HepG2 (cell line): ENCODE measurements around the gene HHIPL1. TPM values are rescaled to one million over a fixed set of nuclear protein-coding genes. Genes with fewer than 3 reads are reported as not detected.

Experiments
- ATAC-seq: fragments of 200-7000 bp; cut with Tn5 transposase; 3 replicates; pipeline ENCODE4 v1.9.1; 2020; ENCODE audit warnings: mild to moderate bottlenecking, moderate library complexity
- BruUV-seq: library from RNA; stranded (reverse); fragments of 400-500 nt; replicated peaks from 2 replicates; lab custom pipeline; 2021; lab: Mats Ljungman, UMichigan
- CTCF ChIA-PET: fragments of 300-600 bp; formaldehyde crosslinking; extraction: SDS; loops from one replicate; lab custom pipeline; 2021; ENCODE audit warnings: low total read pairs, inconsistent platforms, low intra/inter-chr PET ratio; lab: Yijun Ruan, JAX
- POLR2A ChIA-PET: fragments of 350-600 bp; sonication (Branson Sonifier 250); formaldehyde crosslinking; loops from one replicate; lab custom pipeline; 2020; ENCODE audit warnings: antibody characterized with exemption, inconsistent platforms; lab: Yijun Ruan, JAX
- DNase-seq: peaks from one replicate; pipeline ENCODE4 v3.0.0-alpha.2; 2015; ENCODE audit warnings: low spot score
- FAIRE-seq: peaks from 3 replicates; lab custom pipeline; 2011; peaks lifted over from hg19 to GRCh38; lab: Jason Lieb, UNC
- H2AFZ ChIP-seq: one replicate; pipeline ENCODE4 v1.6.1; 2011; ENCODE audit warnings: low read length, inconsistent platforms
- H3K27ac ChIP-seq: fragments of 300-600 bp; 3 replicates; pipeline ENCODE4 v1.8.0; 2011; ENCODE audit warnings: mixed run types, mild to moderate bottlenecking, mixed read lengths, low read length, inconsistent platforms; ENCODE audit not compliant: insufficient read depth; ENCODE audit errors: extremely low read length
- H3K27me3 ChIP-seq, 2 experiments: fragments of 200-600 bp in 1 of 2; 2 replicates in 1 of 2; 3 replicates in 1 of 2; pipeline versions ENCODE4 v1.6.0 to v1.8.0; 2011; ENCODE audit warnings: low read length in 2 of 2, mild to moderate bottlenecking in 2 of 2, moderate library complexity in 2 of 2, inconsistent platforms in 1 of 2; ENCODE audit not compliant: insufficient read depth in 2 of 2, control insufficient read depth in 1 of 2
- H3K36me3 ChIP-seq, 2 experiments: fragments of 200-600 bp in 1 of 2; replicated peaks in 1 of 2; 2 replicates in 1 of 2; 3 replicates in 1 of 2; pipeline versions ENCODE4 v1.5.1 to v1.8.0; 2011; ENCODE audit warnings: low read length in 2 of 2, inconsistent platforms in 1 of 2; ENCODE audit not compliant: insufficient read depth in 2 of 2, control insufficient read depth in 1 of 2
- H3K4me1 ChIP-seq: 2 replicates; pipeline ENCODE4 v1.5.1; 2012; ENCODE audit warnings: low read length, inconsistent platforms; ENCODE audit not compliant: insufficient read depth
- H3K4me2 ChIP-seq: 2 replicates; pipeline ENCODE4 v1.6.0; 2011; ENCODE audit warnings: low read depth, low read length, inconsistent platforms
- H3K4me3 ChIP-seq, 3 experiments: fragments of 200-600 bp in 1 of 3; sonication (generic), shearing (Covaris generic) in 1 of 3; replicated peaks in 1 of 3; 2 replicates each; pipeline ENCODE4 v1.5.1; 2011 to 2016; ENCODE audit warnings: low read length in 3 of 3, inconsistent platforms in 2 of 3, low read depth in 2 of 3, mild to moderate bottlenecking in 2 of 3, control low read depth in 1 of 3, mixed read lengths in 1 of 3; ENCODE audit not compliant: insufficient read depth in 1 of 3
- H3K79me2 ChIP-seq: one replicate; pipeline ENCODE4 v1.6.1; 2011; ENCODE audit warnings: low read length, inconsistent platforms; ENCODE audit not compliant: insufficient read depth
- H3K9ac ChIP-seq: 2 replicates; pipeline ENCODE4 v1.6.0; 2011; ENCODE audit warnings: mild to moderate bottlenecking, low read depth, low read length, inconsistent platforms; ENCODE audit not compliant: insufficient read depth
- H3K9me3 ChIP-seq: 2 replicates; pipeline ENCODE4 v1.5.1; 2012; ENCODE audit warnings: mild to moderate bottlenecking, low read length
- H4K20me1 ChIP-seq: 2 replicates; pipeline ENCODE4 v1.6.0; 2011; ENCODE audit warnings: inconsistent platforms, mild to moderate bottlenecking, low read length, moderate library complexity; ENCODE audit not compliant: insufficient read depth
- CEBPB ChIP-seq: IDR thresholded peaks from 2 replicates; pipeline ENCODE4 v1.6.1; 2011; ENCODE audit warnings: low read depth, low read length, improper control_type of control experiment, borderline replicate concordance
- CENPX ChIP-seq: sonication (generic); formaldehyde crosslinking; IDR thresholded peaks from 2 replicates; pipeline ENCODE4 v1.9.0; 2021; ENCODE audit warnings: mild to moderate bottlenecking, missing genetic modification reagents, moderate library complexity
- MTF1 ChIP-seq: sonication (generic); formaldehyde crosslinking; IDR thresholded peaks from 2 replicates; pipeline ENCODE4 v1.5.0; 2020; ENCODE audit warnings: missing genetic modification reagents
- NFYC ChIP-seq: IDR thresholded peaks from 2 replicates; pipeline ENCODE4 v1.6.1; 2016; ENCODE audit warnings: missing genetic modification reagents, missing compliant biosample characterization
- PHF8 ChIP-seq: sonication (generic); formaldehyde crosslinking; IDR thresholded peaks from 2 replicates; pipeline ENCODE4 v1.5.0; 2020; ENCODE audit warnings: missing genetic modification reagents
- SMARCE1 ChIP-seq: fragments of 450-650 bp; IDR thresholded peaks from 2 replicates; pipeline ENCODE4 v1.6.1; 2017; ENCODE audit warnings: borderline replicate concordance
- SRSF4 ChIP-seq: fragments of 200-400 bp; formaldehyde crosslinking; IDR thresholded peaks from one replicate; pipeline ENCODE4 v1.6.1; 2018; ENCODE audit warnings: mild to moderate bottlenecking, low read depth, low read length, moderate library complexity; ENCODE audit not compliant: poor library complexity, severe bottlenecking
- SRSF9 ChIP-seq: fragments of 200-400 bp; formaldehyde crosslinking; IDR thresholded peaks from 2 replicates; pipeline ENCODE4 v1.6.1; 2018; ENCODE audit warnings: borderline replicate concordance, mild to moderate bottlenecking, low read depth, low read length; ENCODE audit not compliant: insufficient read depth, poor library complexity, severe bottlenecking
- TRIM22 ChIP-seq: fragments of 450-650 bp; IDR thresholded peaks from 2 replicates; pipeline ENCODE4 v1.6.1; 2017
- ZFX ChIP-seq: sonication (generic); formaldehyde crosslinking; IDR thresholded peaks from 2 replicates; pipeline ENCODE4 v1.4.0; 2020; ENCODE audit warnings: mild to moderate bottlenecking, low read depth, missing genetic modification reagents, moderate library complexity
- ZNF558 ChIP-seq: sonication (generic); formaldehyde crosslinking; IDR thresholded peaks from 2 replicates; pipeline ENCODE4 v1.9.0; 2022; ENCODE audit warnings: mild to moderate bottlenecking, missing genetic modification reagents, borderline replicate concordance
- ZNF703 ChIP-seq: sonication (generic); formaldehyde crosslinking; IDR thresholded peaks from 2 replicates; pipeline ENCODE4 v1.5.1; 2020; ENCODE audit warnings: missing genetic modification reagents, mild to moderate bottlenecking, moderate library complexity, borderline replicate concordance
- ZNF709 ChIP-seq: sonication (generic); formaldehyde crosslinking; IDR thresholded peaks from 2 replicates; pipeline ENCODE4 v1.5.0; 2020; ENCODE audit warnings: mild to moderate bottlenecking, missing genetic modification reagents
- WGBS: methylation state at CpG from one replicate; pipeline ENCODE4 v1.1.6; 2017; ENCODE audit warnings: low lambda C conversion rate; 5-methylcytosine and 5-hydroxymethylcytosine counted together
- in situ Hi-C: cut with HindIII; loops from 2 replicates; pipeline ENCODE4 v1.10.0; 2017; ENCODE audit warnings: low pct_unique_long_range_greater_than_20kb; ENCODE audit not compliant: extremely low pct_ligation_motif_present
- intact Hi-C: fragments of 100-400 bp; cut with micrococcal nuclease; formaldehyde crosslinking; loops from one replicate; pipeline ENCODE4 v1.10.0; 2022; ENCODE audit not compliant: unreplicated experiment
- polyA plus RNA-seq, 8 experiments: library from polyadenylated mRNA; depleted of rRNA in 3 of 8; stranded (reverse) in 7 of 8; unstranded in 1 of 8; fragments of >200 nt; fragmentation: Illumina TruSeq in 4 of 8; extraction: Trizol in 4 of 8; gene quantifications; 2 replicates each; pipeline versions ENCODE4 v1.2.1 to v1.2.3, GENCODE V29; 2011 to 2016; ENCODE audit warnings: low read depth in 4 of 8, missing spikeins in 1 of 8, mixed read lengths in 1 of 8; ENCODE audit not compliant: insufficient read depth in 1 of 8
- total RNA-seq, 5 experiments: library from RNA; depleted of rRNA; stranded (reverse); fragments of >200 nt; fragmentation: Illumina TruSeq; extraction: Trizol; gene quantifications; 2 replicates each; pipeline ENCODE4 v1.2.3, GENCODE V29; 2016; ENCODE audit warnings: low read depth in 1 of 5
- TF ChIP-seq, protein P1 (sequence below): sonication (generic); formaldehyde crosslinking; IDR thresholded peaks from 2 replicates; pipeline ENCODE4 v1.4.0; 2020; ENCODE audit warnings: missing genetic modification reagents
- TF ChIP-seq, protein P2 (sequence below): sonication (generic); formaldehyde crosslinking; IDR thresholded peaks from 2 replicates; pipeline ENCODE4 v1.4.0; 2020; ENCODE audit warnings: missing genetic modification reagents

HHIPL1 gene
- total and polyA plus RNA-seq, 2 of the 13 experiments (the other 11 are each of a cell fraction or from before 2014, with no cell fraction given) = not detected

DNA sequence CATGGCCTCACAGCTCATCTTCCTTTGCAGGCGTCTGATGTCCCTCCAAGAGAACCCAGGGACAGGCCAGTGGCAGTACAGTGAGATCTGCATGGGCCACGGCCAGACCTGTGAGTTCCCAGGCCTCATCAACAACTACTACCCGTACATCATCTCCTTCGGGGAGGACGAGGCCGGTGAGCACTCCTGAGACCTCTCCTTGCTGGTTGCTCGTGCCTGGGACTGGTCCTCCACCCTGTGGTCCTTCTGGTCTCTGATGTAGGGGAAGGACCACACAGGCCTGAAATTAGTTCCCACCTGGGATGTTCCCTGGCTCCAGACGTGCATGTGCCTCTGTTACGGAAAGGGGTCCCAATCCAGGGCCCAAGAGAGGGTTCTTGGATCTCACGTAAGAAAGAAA, 17.9 kb downstream of the HHIPL1 start:
- Histone ChIP-seq H3K9ac (no peak overlapping the region), H3K27me3 (peaks cover 4 to 21% of the 10 kb centered on the region in 2 experiments; a peak in 3 of 5 replicates), H3K4me2 (peak overlapping the region; percentile 52), H3K27ac (no peak overlapping the region), H4K20me1 (no peaks in the 10 kb centered on the region), H3K36me3 (no peaks in the 10 kb centered on the region), H3K9me3 (no peaks in the 10 kb centered on the region), H2AFZ (peak overlapping the region; percentile 44), H3K79me2 (no peaks in the 10 kb centered on the region), H3K4me3 (peak overlapping the region in 2 of 3 experiments; percentile 14 to 27; a peak in 3 of 6 replicates), H3K4me1 (peaks cover 37% of the 10 kb centered on the region)
- WGBS = 41% methylated on average over 8 of the region's 10 CpGs
- ChIA-PET POLR2A (interaction anchor here (0.6 kb wide), 1 partner anchor 19 kb away, joined by 3 read pairs; no protein-coding TSS in a partner anchor), CTCF (no interaction called here)
- no TSS peak for BruUV-seq
- intact Hi-C loops = no loop called here
- FAIRE-seq (no peak), DNase-seq (no peak), ATAC-seq (no peak; the same call in 2 of the 3 replicates)
- in situ Hi-C loops = no loop called here
- TF ChIP-seq, protein P1, sequence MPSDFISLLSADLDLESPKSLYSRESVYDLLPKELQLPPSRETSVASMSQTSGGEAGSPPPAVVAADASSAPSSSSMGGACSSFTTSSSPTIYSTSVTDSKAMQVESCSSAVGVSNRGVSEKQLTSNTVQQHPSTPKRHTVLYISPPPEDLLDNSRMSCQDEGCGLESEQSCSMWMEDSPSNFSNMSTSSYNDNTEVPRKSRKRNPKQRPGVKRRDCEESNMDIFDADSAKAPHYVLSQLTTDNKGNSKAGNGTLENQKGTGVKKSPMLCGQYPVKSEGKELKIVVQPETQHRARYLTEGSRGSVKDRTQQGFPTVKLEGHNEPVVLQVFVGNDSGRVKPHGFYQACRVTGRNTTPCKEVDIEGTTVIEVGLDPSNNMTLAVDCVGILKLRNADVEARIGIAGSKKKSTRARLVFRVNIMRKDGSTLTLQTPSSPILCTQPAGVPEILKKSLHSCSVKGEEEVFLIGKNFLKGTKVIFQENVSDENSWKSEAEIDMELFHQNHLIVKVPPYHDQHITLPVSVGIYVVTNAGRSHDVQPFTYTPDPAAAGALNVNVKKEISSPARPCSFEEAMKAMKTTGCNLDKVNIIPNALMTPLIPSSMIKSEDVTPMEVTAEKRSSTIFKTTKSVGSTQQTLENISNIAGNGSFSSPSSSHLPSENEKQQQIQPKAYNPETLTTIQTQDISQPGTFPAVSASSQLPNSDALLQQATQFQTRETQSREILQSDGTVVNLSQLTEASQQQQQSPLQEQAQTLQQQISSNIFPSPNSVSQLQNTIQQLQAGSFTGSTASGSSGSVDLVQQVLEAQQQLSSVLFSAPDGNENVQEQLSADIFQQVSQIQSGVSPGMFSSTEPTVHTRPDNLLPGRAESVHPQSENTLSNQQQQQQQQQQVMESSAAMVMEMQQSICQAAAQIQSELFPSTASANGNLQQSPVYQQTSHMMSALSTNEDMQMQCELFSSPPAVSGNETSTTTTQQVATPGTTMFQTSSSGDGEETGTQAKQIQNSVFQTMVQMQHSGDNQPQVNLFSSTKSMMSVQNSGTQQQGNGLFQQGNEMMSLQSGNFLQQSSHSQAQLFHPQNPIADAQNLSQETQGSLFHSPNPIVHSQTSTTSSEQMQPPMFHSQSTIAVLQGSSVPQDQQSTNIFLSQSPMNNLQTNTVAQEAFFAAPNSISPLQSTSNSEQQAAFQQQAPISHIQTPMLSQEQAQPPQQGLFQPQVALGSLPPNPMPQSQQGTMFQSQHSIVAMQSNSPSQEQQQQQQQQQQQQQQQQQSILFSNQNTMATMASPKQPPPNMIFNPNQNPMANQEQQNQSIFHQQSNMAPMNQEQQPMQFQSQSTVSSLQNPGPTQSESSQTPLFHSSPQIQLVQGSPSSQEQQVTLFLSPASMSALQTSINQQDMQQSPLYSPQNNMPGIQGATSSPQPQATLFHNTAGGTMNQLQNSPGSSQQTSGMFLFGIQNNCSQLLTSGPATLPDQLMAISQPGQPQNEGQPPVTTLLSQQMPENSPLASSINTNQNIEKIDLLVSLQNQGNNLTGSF = no peak
- TF ChIP-seq CENPX (no peak), TRIM22 (no peak), MTF1 (no peak), NFYC (CRISPR knock-in tag) (no peak), ZNF703 (CRISPR knock-in tag) (no peak), ZNF558 (CRISPR knock-in tag) (no peak), PHF8 (no peak), SRSF9 (no peak), ZFX (no peak), SRSF4 (no peak), ZNF709 (CRISPR knock-in tag) (no peak), CEBPB (no peak), SMARCE1 (no peak)
- TF ChIP-seq, protein P2, sequence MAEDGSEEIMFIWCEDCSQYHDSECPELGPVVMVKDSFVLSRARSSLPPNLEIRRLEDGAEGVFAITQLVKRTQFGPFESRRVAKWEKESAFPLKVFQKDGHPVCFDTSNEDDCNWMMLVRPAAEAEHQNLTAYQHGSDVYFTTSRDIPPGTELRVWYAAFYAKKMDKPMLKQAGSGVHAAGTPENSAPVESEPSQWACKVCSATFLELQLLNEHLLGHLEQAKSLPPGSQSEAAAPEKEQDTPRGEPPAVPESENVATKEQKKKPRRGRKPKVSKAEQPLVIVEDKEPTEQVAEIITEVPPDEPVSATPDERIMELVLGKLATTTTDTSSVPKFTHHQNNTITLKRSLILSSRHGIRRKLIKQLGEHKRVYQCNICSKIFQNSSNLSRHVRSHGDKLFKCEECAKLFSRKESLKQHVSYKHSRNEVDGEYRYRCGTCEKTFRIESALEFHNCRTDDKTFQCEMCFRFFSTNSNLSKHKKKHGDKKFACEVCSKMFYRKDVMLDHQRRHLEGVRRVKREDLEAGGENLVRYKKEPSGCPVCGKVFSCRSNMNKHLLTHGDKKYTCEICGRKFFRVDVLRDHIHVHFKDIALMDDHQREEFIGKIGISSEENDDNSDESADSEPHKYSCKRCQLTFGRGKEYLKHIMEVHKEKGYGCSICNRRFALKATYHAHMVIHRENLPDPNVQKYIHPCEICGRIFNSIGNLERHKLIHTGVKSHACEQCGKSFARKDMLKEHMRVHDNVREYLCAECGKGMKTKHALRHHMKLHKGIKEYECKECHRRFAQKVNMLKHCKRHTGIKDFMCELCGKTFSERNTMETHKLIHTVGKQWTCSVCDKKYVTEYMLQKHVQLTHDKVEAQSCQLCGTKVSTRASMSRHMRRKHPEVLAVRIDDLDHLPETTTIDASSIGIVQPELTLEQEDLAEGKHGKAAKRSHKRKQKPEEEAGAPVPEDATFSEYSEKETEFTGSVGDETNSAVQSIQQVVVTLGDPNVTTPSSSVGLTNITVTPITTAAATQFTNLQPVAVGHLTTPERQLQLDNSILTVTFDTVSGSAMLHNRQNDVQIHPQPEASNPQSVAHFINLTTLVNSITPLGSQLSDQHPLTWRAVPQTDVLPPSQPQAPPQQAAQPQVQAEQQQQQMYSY = no peak
